GM19240 (cell line): ENCODE results near the gene RIC3.
A peak's percentile ranks its signal among the peaks of the same experiment; 100 is the strongest.

Experiments used
- DNase-seq: peaks from one replicate; pipeline ENCODE4 v3.0.0; 2011; ENCODE audit warnings: low spot score; ENCODE audit not compliant: insufficient read length

Gene RIC3

GRCh38 chr11:8087756-8088155 lies 81.1 kb downstream of the RIC3 start:
- DNase-seq: no peak

GRCh38 chr11:8087185-8087584 lies 81.6 kb downstream of the RIC3 start:
- no peak for DNase-seq

DNA sequence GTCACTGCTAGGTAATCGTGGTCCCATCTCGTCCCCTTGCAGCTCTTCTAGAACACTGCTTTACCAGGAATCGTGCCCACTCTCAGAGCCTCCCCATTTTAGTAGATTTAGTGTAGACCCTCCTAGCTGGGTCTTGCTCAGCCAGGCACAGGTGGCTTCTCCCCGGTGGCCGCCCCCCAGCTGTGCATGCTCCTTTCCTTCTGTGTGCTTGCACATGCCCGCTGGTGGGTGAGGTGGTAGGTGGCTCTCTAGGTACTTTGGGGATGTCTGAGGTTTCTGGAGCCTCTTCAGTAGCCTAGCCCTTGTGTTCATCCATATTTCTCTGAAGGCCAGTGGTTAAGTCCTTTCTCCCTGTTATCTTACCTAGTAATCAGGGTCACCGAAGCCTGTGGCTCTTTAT lies 82.3 kb downstream of the RIC3 start:
- no peak for DNase-seq

- DNase-seq: no peak
Measured at GRCh38 chr11:8086001-8086479, 82.8 kb downstream of the RIC3 start.

- no peak for DNase-seq
Measured at GRCh38 chr11:8085011-8085645, 83.7 kb downstream of the RIC3 start.

DNA sequence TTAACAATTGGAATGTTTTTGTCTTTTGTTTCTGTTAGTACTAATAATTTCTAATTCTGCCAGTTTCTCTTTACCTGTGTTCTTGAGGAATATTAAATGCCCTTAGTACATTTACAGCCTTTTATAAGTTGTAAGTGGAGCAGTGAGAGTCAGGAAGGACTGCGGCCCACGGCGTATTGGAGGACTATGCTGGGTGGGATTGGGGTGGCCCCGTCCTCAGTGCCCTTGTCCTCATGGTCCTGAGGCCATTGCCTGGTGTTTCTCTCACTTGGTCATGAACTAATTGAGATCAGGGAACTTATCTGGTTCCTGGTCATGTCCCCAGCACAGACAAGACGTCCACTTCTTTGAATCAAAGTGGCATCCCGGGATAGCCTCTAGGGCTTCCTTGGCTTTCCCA lies 84.5 kb downstream of the RIC3 start:
- no peak for DNase-seq

- no peak for DNase-seq
Measured at GRCh38 chr11:8083871-8084281, 84.9 kb downstream of the RIC3 start.

DNA sequence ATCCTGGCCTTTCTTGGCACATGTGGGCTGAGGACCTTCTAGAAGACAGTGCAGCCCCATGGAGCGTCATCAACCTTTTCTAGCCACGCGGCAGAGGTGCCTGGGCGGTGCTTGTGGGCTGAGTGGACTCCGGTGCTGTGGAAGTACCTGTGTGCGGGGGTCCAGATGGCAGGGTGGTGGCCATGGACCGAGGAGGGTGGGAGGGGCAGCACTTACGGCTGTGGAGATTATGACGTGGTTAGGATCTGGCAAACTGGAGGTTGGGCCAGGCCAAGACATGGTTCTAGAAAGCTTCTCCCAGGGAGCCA lies 85.8 kb downstream of the RIC3 start:
- no peak for DNase-seq

GRCh38 chr11:8082391-8083087 lies 86.3 kb downstream of the RIC3 start:
- no peak for DNase-seq

- no peak for DNase-seq
Measured at GRCh38 chr11:8081591-8082250, 87.1 kb downstream of the RIC3 start.

- no peak for DNase-seq
Measured at GRCh38 chr11:8080674-8081590, 87.9 kb downstream of the RIC3 start, which contains the start of gene TUB. TUB (plus strand) TSS chr11:8081211; CDS start chr11:8081511, 300 bp downstream.

- DNase-seq: no peak
Measured at GRCh38 chr11:8080069-8080670, 88.7 kb downstream of the RIC3 start.

DNA sequence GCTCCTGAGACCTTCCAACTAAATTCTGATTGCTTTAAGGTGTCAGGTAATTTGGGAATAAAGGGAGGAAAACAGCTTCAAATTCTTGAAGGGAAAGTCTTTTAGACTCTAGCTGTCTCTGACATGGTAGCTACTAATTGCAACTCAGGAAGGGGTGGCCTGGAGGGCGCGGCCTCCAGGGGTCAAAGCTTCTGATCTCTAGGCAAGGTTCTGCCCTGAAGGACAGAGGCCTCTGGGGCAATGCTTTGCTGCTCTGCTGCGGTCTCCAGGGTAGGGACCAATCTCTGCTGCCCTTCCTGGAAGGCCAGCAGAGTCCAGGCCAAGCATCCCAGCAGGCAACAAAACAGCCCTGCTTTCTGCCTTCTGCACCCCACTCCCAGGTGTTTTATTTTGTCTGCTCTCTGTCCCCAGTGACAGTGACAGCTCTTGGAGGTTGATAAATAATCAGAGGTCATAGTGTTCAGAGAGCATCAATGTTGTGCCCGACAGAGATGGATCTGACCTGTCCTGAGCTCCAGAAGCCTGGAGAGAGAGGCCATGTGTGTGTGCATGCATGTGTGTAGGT lies 89.6 kb downstream of the RIC3 start:
- no peak for DNase-seq

- DNase-seq: no peak
Measured at GRCh38 chr11:8075119-8075726, 93.6 kb downstream of the RIC3 start.

DNA sequence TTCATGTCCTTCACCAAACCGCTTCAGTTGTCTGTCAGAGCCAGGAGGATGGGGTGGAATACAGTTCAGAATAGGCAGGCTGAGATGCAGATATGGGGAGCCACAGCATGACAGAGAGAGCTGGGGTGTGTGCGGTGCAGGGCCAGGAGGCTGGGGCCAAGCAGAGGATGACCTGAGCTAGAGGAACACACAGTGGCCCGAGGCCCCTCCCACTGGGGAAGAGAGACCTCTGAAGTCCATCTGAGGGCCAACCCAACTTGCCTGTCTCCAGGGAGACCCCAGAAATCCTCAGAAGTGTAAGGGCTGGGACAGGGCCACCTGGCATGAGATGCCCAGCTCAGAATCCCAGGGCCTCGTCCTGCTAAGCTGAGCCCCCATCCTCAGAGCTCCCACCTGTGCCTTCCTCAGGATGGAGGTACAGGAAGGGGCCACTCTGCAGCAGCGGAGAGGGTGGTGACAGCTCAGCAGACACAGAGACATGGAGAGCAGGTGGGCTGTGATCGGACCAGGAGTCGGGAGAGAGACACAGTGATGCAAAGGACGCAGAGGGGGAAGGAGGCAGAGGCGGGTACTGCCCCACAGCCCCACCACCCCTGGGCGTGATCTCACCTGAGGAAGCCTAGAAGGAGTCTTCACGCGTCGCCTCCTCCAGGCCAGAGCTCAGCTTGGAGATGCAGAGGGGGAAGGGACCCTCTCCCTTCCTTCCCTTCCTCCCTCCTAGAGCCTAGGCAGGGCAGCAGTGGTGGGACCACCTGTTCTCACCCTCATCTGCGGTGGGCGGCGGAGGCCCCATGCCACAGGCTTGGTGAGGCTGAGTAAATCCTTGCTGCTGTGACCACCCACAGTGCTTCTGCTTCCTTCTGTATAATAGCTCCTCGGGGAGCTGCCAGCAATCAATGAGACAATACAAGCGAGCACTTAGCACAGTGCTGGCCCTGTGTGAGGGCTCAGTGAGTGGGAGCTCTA lies 96.9 kb downstream of the RIC3 start:
- no peak for DNase-seq

DNA sequence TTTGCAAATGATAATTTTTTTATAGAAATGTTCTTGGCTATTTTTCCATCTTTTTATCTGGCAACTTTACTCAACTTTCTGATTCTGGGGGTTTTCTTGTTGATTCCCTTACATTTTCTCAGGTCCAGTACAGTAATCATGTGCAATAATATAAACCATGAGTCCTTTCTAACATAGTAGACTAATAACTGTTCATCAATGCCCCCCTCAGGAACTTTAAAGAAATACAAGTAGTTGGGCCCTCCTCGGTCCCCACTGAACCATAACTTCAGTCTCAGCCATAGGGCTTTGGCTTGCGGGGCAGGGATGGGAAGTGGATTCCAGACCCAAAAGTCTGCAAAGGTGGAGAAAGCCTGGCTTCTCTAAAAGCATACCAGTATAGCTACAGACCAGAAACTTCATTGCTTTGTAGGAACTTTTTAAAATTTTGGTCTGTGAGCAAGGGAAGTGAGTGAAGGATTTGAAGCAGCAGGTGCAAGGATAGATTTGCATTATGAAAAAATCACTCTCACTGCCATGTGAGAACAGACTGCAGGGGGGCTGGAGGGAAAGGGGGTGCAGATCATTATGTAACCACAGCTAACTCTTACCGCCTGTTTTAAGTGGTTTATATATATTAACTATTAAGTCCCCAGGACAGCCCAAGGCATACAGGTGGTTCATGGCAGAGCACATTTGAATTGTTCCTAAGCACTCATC lies 98.3 kb downstream of the RIC3 start:
- peak; percentile 35 for DNase-seq

- DNase-seq: no peak
Measured at GRCh38 chr11:8069771-8070170, 99.1 kb downstream of the RIC3 start.

GRCh38 chr11:8068605-8069221 lies 100.1 kb downstream of the RIC3 start:
- DNase-seq: no peak
